Esophagus (tissue), 2 donors: Measurements from ENCODE around the gene FBXL13. TPM values are rescaled to one million over a fixed set of nuclear protein-coding genes. Genes with fewer than 3 reads are reported as not detected.

ENCODE experiments used
- H3K27ac ChIP-seq, 2 donors: one replicate each; pipeline ENCODE4 v1.5.1; 2013; ENCODE audit warnings: low read depth in 2 of 2, mild to moderate bottlenecking in 2 of 2, inconsistent platforms in 1 of 2, low read length in 1 of 2, moderate library complexity in 1 of 2
- H3K27me3 ChIP-seq, 2 donors: one replicate each; pipeline ENCODE4 v1.6.1; 2013; ENCODE audit warnings: low read length in 2 of 2, control low read depth in 1 of 2, mild to moderate bottlenecking in 1 of 2; ENCODE audit not compliant: insufficient read depth in 2 of 2, control insufficient read depth in 1 of 2
- H3K36me3 ChIP-seq, 2 donors: one replicate each; pipeline ENCODE4 v1.6.1; 2013; ENCODE audit warnings: low read length in 1 of 2; ENCODE audit not compliant: control insufficient read depth in 2 of 2, insufficient read depth in 2 of 2
- H3K4me1 ChIP-seq, 2 donors: one replicate each; pipeline ENCODE4 v1.6.1; 2013; ENCODE audit warnings: low read length in 1 of 2; ENCODE audit not compliant: control insufficient read depth in 2 of 2, insufficient read depth in 2 of 2
- H3K4me3 ChIP-seq, 2 donors: one replicate each; pipeline ENCODE4 v1.5.1; 2013; ENCODE audit warnings: low read length in 2 of 2, mild to moderate bottlenecking in 2 of 2, low read depth in 1 of 2, moderate library complexity in 1 of 2
- H3K9me3 ChIP-seq, 2 donors: one replicate each; pipeline ENCODE4 v1.6.1; 2013; ENCODE audit warnings: mild to moderate bottlenecking in 2 of 2, low read depth in 1 of 2, low read length in 1 of 2, moderate library complexity in 1 of 2; ENCODE audit not compliant: control insufficient read depth in 2 of 2, insufficient read depth in 1 of 2
- WGBS, 2 donors: extraction: QIAGEN DNeasy Blood & Tissue Kit; methylation state at CpG; one replicate each; pipeline ENCODE4 v1.1.7; 2013; 5-methylcytosine and 5-hydroxymethylcytosine counted together
- polyA plus RNA-seq, 2 donors: library from polyadenylated mRNA; stranded (reverse); fragments of 200-250 nt; gene quantifications; one replicate each; pipeline ENCODE4 v1.2.3, GENCODE V29; 2013
- donor health status: healthy with polysubstance abuse.
- donor health status: Bipolar disorder and iron deficiency.

Gene FBXL13
- polyA plus RNA-seq, 2 donors: 0.08 TPM; not detected in 1

GRCh38 chr7:102938679-102939078 is 135.9 kb downstream of the FBXL13 start:
- H3K27ac ChIP-seq: no peak overlapping the region
- H3K36me3 ChIP-seq: no peaks in the 10 kb centered on the region
- no peaks in the 10 kb centered on the region for H3K27me3 ChIP-seq
- H3K9me3 ChIP-seq: no peaks in the 10 kb centered on the region
- no peaks in the 10 kb centered on the region for H3K4me1 ChIP-seq
- WGBS, 2 donors: 56 to 63% methylated on average over 1 of the region's 1 CpG
- no peak overlapping the region for H3K4me3 ChIP-seq

GRCh38 chr7:102935450-102936115 is 139.0 kb downstream of the FBXL13 start:
- Histone ChIP-seq H3K27ac (no peak overlapping the region), H3K9me3 (no peaks in the 10 kb centered on the region), H3K4me3 (no peak overlapping the region), H3K36me3 (no peaks in the 10 kb centered on the region), H3K27me3 (no peaks in the 10 kb centered on the region), H3K4me1 (no peaks in the 10 kb centered on the region)
- WGBS, 2 donors: 56 to 57% methylated on average over 6 of the region's 6 CpGs

GRCh38 chr7:102934701-102935100 is 139.9 kb downstream of the FBXL13 start:
- no peak overlapping the region for H3K27ac ChIP-seq
- H3K9me3 ChIP-seq: no peaks in the 10 kb centered on the region
- 76 to 83% methylated on average over 3 of the region's 3 CpGs for WGBS, 2 donors
- no peaks in the 10 kb centered on the region for H3K27me3 ChIP-seq
- no peak overlapping the region for H3K4me3 ChIP-seq
- no peaks in the 10 kb centered on the region for H3K36me3 ChIP-seq
- H3K4me1 ChIP-seq: no peaks in the 10 kb centered on the region

- H3K9me3 ChIP-seq: no peaks in the 10 kb centered on the region
- H3K27ac ChIP-seq: peak overlapping the region in 1 of 2 donors; percentile 0
- no peak overlapping the region for H3K4me3 ChIP-seq
- H3K36me3 ChIP-seq: no peaks in the 10 kb centered on the region
- no peaks in the 10 kb centered on the region for H3K4me1 ChIP-seq
- no peaks in the 10 kb centered on the region for H3K27me3 ChIP-seq
- WGBS, 2 donors: 64 to 69% methylated on average over 8 of the region's 8 CpGs
Observed at GRCh38 chr7:102934239-102934638, 140.4 kb downstream of the FBXL13 start.

GRCh38 chr7:102933763-102934162 is 140.8 kb downstream of the FBXL13 start:
- 37 to 56% methylated on average over 15 of the region's 15 CpGs for WGBS, 2 donors
- Histone ChIP-seq H3K36me3 (no peaks in the 10 kb centered on the region), H3K27ac (peak overlapping the region; percentile 0 to 29), H3K27me3 (no peaks in the 10 kb centered on the region), H3K4me1 (no peaks in the 10 kb centered on the region), H3K4me3 (no peak overlapping the region), H3K9me3 (no peaks in the 10 kb centered on the region)

- no peaks in the 10 kb centered on the region for H3K4me1 ChIP-seq
- no peaks in the 10 kb centered on the region for H3K27me3 ChIP-seq
- H3K36me3 ChIP-seq: no peaks in the 10 kb centered on the region
- no peak overlapping the region for H3K4me3 ChIP-seq
- no peak overlapping the region for H3K27ac ChIP-seq
- no peaks in the 10 kb centered on the region for H3K9me3 ChIP-seq
- 55 to 67% methylated on average over 1 of the region's 1 CpG for WGBS, 2 donors
Observed at GRCh38 chr7:102931757-102932156, 142.8 kb downstream of the FBXL13 start.

GRCh38 chr7:102927312-102927933 is 147.2 kb downstream of the FBXL13 start:
- Histone ChIP-seq H3K36me3 (no peaks in the 10 kb centered on the region), H3K4me1 (no peaks in the 10 kb centered on the region), H3K27ac (no peak overlapping the region), H3K9me3 (no peaks in the 10 kb centered on the region), H3K27me3 (no peaks in the 10 kb centered on the region), H3K4me3 (no peak overlapping the region)
- 42 to 47% methylated on average over 2 of the region's 2 CpGs for WGBS, 2 donors

- H3K4me1 ChIP-seq: no peaks in the 10 kb centered on the region
- H3K27me3 ChIP-seq: no peaks in the 10 kb centered on the region
- H3K27ac ChIP-seq: no peak overlapping the region
- H3K4me3 ChIP-seq: no peak overlapping the region
- no peaks in the 10 kb centered on the region for H3K36me3 ChIP-seq
- no peaks in the 10 kb centered on the region for H3K9me3 ChIP-seq
Observed at GRCh38 chr7:102926783-102927140, 147.8 kb downstream of the FBXL13 start.

- Histone ChIP-seq H3K9me3 (no peaks in the 10 kb centered on the region), H3K27ac (no peak overlapping the region), H3K36me3 (no peaks in the 10 kb centered on the region), H3K4me1 (no peaks in the 10 kb centered on the region), H3K4me3 (no peak overlapping the region), H3K27me3 (no peaks in the 10 kb centered on the region)
- WGBS, 2 donors: 51 to 54% methylated on average over 5 of the region's 5 CpGs
Observed at GRCh38 chr7:102925976-102926782, 148.4 kb downstream of the FBXL13 start.
